ENCODE results near the gene FBXL15. TPM values are rescaled to one million over a fixed set of nuclear protein-coding genes. Genes with fewer than 3 reads are reported as not detected.

Gene FBXL15
- total RNA-seq, 3 donors from 2014 or later: 18.3 to 27.7 (median 20.5) TPM

DNA sequence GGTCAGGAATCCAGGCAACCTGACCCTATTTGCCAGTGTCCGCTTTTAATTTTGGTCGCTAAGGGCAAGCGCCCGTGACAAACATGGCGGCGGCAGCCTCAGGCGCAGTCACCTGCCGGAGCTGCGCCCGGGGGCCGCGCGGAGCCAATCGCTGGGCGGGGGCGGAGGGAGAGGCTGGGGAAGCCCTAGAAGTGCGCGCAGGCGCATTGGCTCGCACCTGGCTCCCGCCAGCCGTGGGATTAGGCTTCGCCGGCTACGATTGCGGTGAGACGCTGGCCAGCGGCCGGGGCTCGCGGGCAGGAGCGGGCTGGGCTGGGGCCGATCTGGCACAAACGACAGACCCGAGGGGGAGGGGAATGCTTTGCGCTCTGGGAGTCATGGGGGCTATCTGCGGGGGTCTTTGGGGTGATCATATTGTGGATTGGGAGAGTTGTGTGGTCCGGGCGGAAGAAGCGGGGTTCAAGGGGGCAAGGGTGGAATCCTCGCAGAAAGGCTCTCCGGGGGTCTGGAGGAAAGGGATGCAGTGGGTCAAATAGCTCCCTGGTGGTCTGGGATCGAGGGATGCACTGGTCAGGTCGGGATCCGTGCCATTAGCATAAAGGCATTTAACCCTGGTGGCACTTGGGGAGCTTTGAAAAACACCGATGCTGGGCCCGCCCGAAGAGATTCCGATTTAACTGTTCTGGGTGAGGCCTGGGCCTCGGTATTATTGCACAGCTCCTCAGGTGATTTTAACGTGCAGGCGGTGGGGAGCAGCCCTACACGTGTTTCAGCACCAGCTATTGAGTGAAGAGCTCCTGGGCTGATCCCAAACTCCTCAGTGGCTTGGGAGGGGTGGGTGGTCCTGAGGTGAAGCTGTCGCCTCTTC lies 40.8 kb downstream of the FBXL15 start:
- Histone ChIP-seq H3K36me3 (ENCODE audit: low read depth) (no peaks in the 10 kb centered on the region), H3K4me1 (ENCODE audit: low read depth) (peaks cover 21% of the 10 kb centered on the region), H3K4me3 (no peak overlapping the region), H3K9me3 (no peaks in the 10 kb centered on the region)
- ATAC-seq (peak; percentile 98), DNase-seq (peak; percentile 96 to 98 (median 97))
- TF ChIP-seq, protein P1, sequence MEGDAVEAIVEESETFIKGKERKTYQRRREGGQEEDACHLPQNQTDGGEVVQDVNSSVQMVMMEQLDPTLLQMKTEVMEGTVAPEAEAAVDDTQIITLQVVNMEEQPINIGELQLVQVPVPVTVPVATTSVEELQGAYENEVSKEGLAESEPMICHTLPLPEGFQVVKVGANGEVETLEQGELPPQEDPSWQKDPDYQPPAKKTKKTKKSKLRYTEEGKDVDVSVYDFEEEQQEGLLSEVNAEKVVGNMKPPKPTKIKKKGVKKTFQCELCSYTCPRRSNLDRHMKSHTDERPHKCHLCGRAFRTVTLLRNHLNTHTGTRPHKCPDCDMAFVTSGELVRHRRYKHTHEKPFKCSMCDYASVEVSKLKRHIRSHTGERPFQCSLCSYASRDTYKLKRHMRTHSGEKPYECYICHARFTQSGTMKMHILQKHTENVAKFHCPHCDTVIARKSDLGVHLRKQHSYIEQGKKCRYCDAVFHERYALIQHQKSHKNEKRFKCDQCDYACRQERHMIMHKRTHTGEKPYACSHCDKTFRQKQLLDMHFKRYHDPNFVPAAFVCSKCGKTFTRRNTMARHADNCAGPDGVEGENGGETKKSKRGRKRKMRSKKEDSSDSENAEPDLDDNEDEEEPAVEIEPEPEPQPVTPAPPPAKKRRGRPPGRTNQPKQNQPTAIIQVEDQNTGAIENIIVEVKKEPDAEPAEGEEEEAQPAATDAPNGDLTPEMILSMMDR (IDR thresholded peaks at IDR 0.05): no peak
- intact Hi-C loops (cut with DNase I, micrococcal nuclease): no loop called here

DNA sequence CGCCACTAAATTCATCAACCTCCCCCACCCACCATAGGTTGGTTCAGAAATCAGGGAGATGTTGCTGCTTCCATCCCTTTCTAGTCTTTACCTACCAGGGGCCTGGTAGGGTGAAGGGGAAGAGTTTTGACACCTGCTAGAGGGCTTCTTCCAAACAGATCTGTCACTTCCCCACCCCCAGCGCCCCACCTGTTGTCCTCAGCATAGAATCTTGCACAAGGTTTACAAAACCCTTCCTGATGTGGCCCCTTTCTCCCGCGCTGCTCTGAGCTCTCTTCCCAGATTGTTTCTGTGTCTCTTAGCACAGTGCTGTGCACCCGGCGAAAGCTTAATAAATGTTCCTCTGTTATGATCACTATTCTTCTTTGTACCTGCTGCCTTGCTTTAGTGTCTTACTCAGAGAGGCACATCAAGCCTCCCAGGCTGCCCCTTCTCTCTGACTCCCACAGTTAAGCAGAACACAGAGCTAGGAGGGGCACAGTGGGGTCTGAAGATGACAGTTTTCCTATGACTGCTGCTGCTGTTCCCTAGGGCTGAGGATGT lies 41.9 kb downstream of the FBXL15 start:
- DNase-seq (no peak), ATAC-seq (no peak)
- Histone ChIP-seq H3K4me1 (ENCODE audit: low read depth) (peaks cover 21% of the 10 kb centered on the region), H3K9me3 (no peaks in the 10 kb centered on the region), H3K4me3 (no peak overlapping the region), H3K36me3 (ENCODE audit: low read depth) (no peaks in the 10 kb centered on the region)
- TF ChIP-seq, protein P1 (IDR thresholded peaks at IDR 0.05): no peak
- intact Hi-C loops (cut with DNase I, micrococcal nuclease): no loop called here

DNA sequence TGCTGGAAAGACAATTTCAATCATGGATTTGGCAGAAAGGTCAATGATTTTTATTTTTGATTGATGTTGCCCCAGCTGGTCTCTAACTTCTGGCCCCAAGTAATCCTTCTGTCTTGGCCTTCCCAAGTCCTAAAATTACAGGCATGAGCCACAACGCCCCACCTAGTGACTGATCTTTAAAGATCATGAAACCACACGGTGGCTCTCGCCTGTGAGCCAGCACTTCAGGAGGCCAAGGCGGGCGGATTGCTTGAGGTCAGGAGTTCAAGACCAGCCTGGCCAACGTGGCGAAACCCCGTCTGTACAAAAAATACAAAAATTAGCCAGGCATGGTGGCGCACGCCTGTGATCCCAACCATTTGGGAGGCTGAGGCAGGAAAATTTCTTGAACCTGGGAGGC lies 43.3 kb downstream of the FBXL15 start:
- ATAC-seq (no peak), DNase-seq (no peak)
- Histone ChIP-seq H3K4me1 (ENCODE audit: low read depth) (peaks cover 21% of the 10 kb centered on the region), H3K9me3 (no peaks in the 10 kb centered on the region), H3K36me3 (ENCODE audit: low read depth) (no peaks in the 10 kb centered on the region), H3K4me3 (no peak overlapping the region)
- intact Hi-C loops (cut with DNase I, micrococcal nuclease): no loop called here
- TF ChIP-seq, protein P1 (IDR thresholded peaks at IDR 0.05): no peak

DNA sequence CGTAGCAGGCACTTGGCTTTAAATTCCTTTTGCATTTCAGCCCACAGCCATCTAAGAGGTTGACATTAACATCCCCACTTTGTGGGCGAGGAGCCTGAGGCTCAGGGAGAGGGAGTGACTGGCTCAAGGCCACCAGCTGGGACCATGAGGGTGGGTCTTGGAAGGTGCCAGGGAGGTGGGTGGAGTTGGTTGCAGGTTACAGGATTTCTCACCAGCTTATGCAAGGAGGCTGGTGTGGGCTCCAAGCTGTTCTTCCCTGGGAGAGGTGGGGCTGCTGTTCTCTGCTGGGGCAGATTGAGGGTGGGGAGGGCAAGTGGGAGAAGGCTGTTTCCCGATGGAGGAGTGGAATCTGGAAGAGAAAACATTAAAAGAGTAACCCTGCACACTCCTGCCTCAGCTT lies 44.8 kb downstream of the FBXL15 start:
- TF ChIP-seq, protein P1 (IDR thresholded peaks at IDR 0.05): no peak
- no peaks in the 10 kb centered on the region for H3K36me3 ChIP-seq (ENCODE audit: low read depth)
- ATAC-seq (no peak), DNase-seq (no peak)
- intact Hi-C loops (cut with DNase I, micrococcal nuclease): no loop called here
- no peaks in the 10 kb centered on the region for H3K9me3 ChIP-seq
- peaks cover 21% of the 10 kb centered on the region for H3K4me1 ChIP-seq (ENCODE audit: low read depth)
- no peak overlapping the region for H3K4me3 ChIP-seq

DNA sequence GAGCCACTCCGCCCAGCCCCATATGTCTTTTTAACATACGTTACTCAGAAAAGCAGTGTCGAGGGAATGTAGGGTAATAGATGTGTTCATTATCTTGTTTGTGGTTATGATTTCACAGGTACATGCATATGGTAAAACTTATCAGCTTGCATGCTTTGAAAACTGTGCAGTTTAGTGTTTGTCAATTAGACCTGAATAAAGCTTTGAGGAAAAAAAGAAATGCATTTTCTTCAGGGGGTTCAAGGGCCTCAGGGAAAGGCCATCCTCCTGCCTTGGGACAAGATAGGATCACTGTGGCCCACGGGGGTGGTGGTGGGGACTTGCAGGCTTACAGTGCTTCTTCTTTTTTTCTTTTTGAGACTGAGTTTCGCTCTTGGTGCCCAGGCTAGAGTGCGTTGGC lies 46.7 kb downstream of the FBXL15 start:
- H3K4me1 ChIP-seq (ENCODE audit: low read depth): peaks cover 13% of the 10 kb centered on the region
- TF ChIP-seq, protein P1 (IDR thresholded peaks at IDR 0.05): no peak
- H3K4me3 ChIP-seq: no peak overlapping the region
- intact Hi-C loops (cut with DNase I, micrococcal nuclease): no loop called here
- no peaks in the 10 kb centered on the region for H3K9me3 ChIP-seq
- DNase-seq (no peak), ATAC-seq (no peak)
- no peaks in the 10 kb centered on the region for H3K36me3 ChIP-seq (ENCODE audit: low read depth)
